GM21515 (cell line): ENCODE results near the gene PRKCI.
A peak's percentile ranks its signal among the peaks of the same experiment; 100 is the strongest.
"Not testable (repeated sequence)": the region's sequence is repeated elsewhere in the genome, so short reads cannot be mapped to it uniquely, and the experiment has no call there.

ENCODE experiments used
- ATAC-seq: cut with Tn5 transposase; IDR thresholded peaks from one replicate; pipeline ENCODE4 v1.9.1; 2021; ENCODE audit not compliant: unreplicated experiment

The PRKCI gene

DNA sequence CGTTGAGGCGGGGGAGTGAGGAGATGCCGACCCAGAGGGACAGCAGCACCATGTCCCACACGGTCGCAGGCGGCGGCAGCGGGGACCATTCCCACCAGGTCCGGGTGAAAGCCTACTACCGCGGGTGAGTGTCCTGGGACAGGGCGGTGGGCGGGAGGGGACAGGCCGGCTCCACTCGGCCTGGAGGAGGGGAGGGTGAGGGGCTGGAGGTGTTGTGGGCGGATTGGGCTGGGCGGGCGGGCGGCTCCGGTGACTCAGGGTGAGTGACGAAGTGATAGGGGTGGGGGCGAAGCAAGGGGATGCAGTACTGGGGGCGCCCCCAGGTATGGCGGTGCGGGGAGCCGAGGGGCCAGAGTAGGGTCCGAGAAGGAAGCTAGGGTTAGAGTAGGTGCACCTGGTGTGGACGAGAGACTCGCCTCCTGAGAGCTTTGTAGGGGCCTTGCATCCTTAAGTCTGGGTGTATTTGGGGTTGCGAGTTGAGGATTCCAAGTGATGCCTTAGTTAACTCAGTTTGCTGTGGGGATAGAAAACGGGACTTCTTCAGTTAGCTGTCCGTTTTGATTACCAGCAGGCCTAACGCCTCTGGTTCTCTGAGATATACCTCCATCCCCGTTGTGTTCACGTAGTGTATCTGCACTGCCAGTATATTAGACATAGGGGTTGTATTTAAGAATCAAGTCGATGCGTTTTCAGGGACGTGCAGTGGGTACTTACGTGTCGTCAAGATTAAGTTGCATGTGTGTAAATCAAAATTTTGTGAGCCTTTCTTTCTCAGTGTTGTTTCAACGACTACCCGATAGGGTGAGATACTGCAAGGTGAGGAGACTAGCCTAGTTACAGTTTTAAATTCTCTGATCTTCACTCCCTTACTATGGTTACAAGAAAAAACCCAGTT is 670 bp downstream of the PRKCI start:
- ATAC-seq, result peak; percentile 39

DNA sequence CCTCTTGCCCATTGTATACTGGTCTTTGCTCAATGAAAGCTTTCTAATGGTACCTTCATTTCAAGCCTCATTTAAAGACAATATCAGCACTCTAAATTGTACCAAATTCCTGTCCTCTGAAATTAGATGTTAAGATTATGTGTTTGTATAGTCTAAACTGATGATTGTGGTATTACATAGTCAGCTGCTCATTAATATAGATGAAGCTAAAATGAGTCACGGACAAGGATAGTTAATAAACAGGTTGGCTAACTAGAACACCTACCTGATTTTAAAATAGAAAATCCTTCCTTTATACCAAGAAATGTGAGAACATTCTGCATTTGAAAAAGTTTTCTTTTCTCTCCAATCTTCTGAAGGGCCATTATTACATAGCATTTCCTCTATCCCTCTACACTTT is 2.9 kb downstream of the PRKCI start:
- ATAC-seq, result no peak

DNA sequence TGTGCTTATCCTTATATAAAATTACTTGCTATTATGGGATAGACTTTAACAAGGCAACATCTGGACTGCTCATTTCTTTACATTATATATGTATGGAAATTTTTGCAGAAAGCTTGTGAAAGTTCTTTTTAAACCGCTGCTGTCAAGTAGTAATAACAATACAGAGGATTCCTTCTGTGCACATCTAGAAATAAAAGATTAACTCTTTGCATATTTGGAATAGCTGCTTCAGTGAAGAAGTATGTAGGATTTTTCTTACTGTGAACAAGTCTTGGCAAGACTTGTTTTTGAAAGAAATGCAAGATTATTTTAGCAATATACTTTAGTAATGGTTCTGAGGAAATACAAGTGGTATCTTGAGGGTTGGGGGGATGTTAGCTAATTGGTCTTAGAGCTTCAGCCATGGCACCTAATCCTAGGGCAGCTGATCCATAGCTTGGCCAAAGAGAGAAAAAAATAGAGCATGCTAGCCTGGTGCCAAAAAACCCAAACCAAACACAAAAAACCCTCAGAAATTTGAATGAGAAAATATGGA is 4.3 kb downstream of the PRKCI start:
- ATAC-seq, result no peak

DNA sequence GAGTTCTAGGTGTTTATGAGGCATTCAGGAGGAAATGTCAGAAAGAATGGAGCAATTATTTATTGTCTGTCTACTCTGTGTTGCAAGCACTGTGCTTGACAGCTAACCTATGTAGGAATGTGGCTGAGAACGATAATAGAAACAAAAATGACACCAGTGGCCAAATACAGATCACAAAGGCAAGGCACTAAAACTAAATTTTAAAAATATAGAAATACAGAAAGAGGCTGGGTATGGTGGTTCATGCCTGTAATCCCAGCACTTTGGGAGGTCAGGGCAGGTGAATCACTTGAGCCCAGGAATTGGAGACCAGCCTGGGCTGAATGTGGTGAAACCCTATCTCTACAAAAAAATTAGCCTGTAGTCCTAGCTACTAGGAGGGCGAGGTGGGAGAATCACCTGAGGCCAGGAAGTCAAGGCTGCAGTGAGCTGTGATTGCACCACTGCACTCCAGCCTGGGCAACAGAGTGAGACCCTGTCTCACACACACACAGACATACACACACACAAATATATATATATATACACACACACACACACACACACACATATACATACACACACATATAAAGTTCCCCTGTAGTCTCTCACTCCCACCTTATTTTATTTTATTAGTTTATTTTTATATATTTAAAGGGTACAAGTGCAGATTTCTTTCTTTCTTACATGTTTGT is 6.0 kb downstream of the PRKCI start:
- no peak for ATAC-seq

DNA sequence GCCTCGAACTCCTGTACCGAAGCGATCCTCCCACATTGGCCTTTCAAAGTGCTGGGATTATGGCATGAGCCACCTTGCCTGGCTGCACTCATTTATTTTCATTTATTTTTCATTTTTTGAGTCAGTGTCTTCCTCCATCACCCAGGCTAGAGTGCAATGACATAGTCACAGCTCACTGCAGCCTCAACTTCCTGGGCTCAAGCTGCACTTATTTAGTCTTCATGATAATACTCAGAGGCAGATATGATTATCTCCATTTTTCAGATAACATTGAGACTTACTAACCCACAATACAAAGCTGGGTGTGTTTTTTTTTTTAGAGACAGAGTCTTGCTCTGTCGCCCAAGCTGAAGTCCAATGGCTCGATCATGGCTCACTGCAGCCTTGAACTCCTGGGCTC is 10.0 kb downstream of the PRKCI start:
- no peak for ATAC-seq

DNA sequence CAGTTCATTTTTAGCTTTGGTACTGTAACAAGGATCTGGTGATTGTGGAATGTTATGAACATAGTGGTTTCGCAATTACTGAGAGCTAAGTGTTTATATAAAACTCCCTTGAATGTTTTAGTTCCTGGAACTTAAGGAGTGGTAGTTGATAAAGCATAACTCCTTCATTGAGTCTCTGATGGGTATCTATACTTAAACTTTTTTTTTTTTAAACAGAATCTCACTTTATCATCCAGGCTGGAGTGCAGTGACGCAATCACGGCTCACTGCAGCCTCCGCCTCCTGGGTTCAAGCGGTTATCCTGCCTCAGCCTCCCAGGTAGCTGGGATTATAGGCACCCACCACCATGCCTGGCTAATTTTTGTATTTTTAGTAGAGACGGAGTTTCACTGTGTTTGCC is 11.3 kb downstream of the PRKCI start:
- no peak for ATAC-seq

GRCh38 chr3:170240142-170240541 is 17.9 kb downstream of the PRKCI start:
- no peak for ATAC-seq

- ATAC-seq, result no peak
These were observed 18.4 kb downstream of the PRKCI start for GRCh38 chr3:170240671-170241070.

DNA sequence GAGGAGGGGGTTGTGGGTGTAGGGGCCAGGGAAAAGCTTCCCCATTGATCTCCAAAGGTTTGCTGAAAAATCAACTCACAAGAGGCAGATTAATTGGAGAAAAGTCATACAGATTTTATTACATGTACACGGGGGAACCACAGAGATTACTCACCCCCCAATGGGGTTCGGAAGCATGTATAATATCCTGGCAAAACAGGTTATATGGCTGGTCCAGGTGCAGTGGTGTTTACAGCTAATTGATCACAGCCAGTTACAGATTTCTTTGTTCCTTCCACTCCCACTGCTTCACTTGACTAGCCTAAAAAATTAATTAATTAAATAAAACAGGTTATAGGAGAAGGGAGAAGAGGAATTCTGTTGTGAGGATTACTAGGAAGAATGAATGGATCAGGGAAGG is 22.4 kb downstream of the PRKCI start:
- ATAC-seq, result no peak

DNA sequence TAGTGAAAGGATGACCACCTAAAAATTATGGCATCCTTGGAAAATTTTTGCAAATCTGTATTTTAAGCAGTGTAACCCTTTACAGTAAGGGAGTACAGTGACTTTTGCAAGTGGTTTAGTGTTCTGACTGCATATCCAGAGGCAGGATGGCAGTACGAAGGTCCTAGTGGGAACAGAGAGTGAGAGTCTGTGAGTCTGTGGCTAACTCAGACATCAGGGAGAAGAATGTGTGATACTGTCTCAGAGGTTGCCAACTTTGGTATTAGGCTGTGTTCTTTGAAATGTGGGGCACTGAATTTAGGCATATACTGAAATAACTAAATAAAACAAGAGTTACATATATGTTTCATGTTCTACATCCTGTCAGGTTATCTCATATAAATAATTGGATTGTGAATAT is 25.7 kb downstream of the PRKCI start:
- peak; percentile 23 for ATAC-seq

GRCh38 chr3:170256597-170256996 is 34.4 kb downstream of the PRKCI start:
- peak; percentile 1 for ATAC-seq

DNA sequence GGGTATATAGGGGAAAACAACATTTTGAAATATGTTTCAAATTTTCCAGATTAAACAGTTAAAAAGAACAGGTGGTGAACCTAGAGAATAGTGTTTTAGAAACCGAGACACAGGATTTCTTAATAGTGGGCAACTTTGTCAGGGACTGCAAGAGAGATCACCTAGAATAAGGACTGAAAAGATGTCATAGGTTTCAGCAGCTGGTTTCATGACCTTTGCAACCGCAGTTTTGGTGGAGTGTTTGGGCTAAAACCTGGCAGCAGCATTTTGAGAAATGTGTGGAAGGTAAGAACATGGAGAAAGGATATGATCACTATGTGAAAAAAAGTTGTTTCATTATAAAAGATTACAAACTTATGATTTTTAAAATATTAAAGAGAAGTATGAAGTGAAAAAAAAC is 34.9 kb downstream of the PRKCI start:
- ATAC-seq, result peak; percentile 73

GRCh38 chr3:170258105-170258487 is 35.9 kb downstream of the PRKCI start:
- peak; percentile 15 for ATAC-seq

GRCh38 chr3:170259907-170260306 is 37.7 kb downstream of the PRKCI start:
- ATAC-seq, result no peak

GRCh38 chr3:170267793-170268192 is 45.6 kb downstream of the PRKCI start:
- no peak for ATAC-seq

GRCh38 chr3:170269673-170270254 is 47.5 kb downstream of the PRKCI start:
- not testable (repeated sequence) for ATAC-seq

DNA sequence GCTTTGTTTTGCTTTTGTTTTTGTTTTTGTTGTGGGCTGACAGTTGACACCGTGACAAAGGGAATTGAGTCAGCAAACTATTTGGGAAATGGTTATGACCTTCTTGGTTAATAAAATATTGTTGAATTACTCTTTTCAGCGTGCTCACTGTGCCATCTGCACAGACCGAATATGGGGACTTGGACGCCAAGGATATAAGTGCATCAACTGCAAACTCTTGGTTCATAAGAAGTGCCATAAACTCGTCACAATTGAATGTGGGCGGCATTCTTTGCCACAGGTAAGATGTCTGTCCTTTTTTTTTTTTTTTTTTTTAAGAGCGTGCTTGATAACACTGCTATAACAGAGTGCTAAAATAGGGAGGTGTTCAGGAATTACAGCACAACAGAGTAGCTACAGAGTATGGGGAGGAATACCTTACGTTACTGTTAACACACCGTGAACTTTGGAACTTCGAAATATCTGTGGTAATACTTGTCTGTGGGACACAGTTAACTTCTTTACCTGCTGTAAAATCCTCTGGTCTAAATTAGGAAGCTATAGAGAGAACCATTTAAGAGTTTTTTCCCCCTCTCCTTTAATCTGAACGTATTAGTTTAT is 48.2 kb downstream of the PRKCI start:
- ATAC-seq, result no peak

- ATAC-seq, result no peak
These were observed 52.4 kb downstream of the PRKCI start for GRCh38 chr3:170274641-170275040.

GRCh38 chr3:170275832-170276231 is 53.6 kb downstream of the PRKCI start:
- no peak for ATAC-seq

GRCh38 chr3:170277311-170277710 is 55.1 kb downstream of the PRKCI start:
- not testable (repeated sequence) for ATAC-seq

DNA sequence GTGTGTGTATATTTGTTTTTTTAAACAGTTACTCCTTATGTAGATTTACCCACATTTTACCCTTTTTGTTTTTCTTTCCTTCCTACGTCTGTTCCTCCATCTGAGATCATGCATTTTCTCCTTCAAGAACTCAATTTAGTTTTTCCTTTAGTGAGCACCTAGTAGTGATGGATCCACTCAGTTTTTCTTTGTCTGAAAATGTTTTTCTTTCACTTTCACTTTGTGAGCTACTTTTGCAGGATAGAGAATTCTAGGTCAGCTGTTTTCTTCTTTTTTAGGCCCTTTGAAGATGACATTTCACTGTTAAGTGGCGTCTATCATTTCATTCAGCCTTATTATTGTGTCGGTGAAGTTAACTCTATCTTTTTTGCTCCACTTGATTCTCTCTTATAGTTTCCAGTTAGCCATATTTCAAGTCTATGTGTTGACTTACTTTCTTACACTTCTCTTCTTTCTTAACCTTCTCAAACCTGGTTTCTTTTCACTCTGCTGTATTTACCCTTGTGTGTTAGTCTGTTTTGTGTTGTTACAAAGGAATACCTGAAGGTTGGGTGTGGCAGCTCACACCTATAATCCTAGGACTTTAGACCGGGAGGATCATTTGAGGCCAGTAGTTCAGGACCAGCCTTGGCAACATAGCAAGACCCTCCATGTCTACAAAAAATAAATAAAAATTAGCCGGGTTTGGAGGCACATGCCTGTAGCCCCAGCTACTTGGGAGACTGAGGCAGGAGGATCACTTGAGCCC is 55.8 kb downstream of the PRKCI start:
- ATAC-seq, result no peak
